ENCODE results near the gene FNIP1.
"Not testable (repeated sequence)": the region's sequence is repeated elsewhere in the genome, so short reads cannot be mapped to it uniquely, and the experiment has no call there.

DNA sequence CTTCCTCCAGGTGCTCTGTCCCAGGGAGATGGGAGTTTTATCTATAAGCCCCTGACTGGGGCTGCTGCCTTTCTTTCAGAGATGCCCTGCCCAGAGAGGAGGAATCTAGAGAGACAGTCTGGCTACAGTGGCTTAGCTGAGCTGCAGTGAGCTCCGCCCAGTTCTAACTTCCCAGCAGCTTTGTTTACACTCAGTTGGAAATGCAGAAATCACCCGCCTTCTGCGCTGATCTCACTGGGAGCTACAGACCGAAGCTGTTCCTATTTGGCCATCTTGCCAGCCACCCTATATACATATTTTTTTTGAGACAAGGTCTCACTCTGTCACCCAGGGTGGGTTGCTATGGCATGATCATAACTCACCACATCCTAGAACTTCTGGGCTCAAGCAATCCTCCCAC, 67.5 kb downstream of the FNIP1 start:
- not testable (repeated sequence) for TF ChIP-seq ZNF274 (CRISPR knock-in tag; IDR thresholded peaks at IDR 0.05); NONO (IDR thresholded peaks at IDR 0.05); NONO (CRISPR knock-in tag; conservative IDR thresholded peaks at IDR 0.05); ZNF337 (CRISPR knock-in tag; IDR thresholded peaks at IDR 0.05; ENCODE audit: borderline replicate concordance, low read depth); ARHGAP35 (CRISPR knock-in tag; IDR thresholded peaks at IDR 0.05; ENCODE audit: borderline replicate concordance)
- TF ChIP-seq, protein P1, sequence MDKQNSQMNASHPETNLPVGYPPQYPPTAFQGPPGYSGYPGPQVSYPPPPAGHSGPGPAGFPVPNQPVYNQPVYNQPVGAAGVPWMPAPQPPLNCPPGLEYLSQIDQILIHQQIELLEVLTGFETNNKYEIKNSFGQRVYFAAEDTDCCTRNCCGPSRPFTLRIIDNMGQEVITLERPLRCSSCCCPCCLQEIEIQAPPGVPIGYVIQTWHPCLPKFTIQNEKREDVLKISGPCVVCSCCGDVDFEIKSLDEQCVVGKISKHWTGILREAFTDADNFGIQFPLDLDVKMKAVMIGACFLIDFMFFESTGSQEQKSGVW (CRISPR knock-in tag; IDR thresholded peaks at IDR 0.05; ENCODE audit: borderline replicate concordance) = not testable (repeated sequence)
- TF ChIP-seq, protein P2, sequence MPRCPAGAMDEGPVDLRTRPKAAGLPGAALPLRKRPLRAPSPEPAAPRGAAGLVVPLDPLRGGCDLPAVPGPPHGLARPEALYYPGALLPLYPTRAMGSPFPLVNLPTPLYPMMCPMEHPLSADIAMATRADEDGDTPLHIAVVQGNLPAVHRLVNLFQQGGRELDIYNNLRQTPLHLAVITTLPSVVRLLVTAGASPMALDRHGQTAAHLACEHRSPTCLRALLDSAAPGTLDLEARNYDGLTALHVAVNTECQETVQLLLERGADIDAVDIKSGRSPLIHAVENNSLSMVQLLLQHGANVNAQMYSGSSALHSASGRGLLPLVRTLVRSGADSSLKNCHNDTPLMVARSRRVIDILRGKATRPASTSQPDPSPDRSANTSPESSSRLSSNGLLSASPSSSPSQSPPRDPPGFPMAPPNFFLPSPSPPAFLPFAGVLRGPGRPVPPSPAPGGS (CRISPR knock-in tag; IDR thresholded peaks at IDR 0.05) = not testable (repeated sequence)

All from HepG2 (cell line).